Measurements from ENCODE around the gene SIPA1L3.

Gene SIPA1L3

DNA sequence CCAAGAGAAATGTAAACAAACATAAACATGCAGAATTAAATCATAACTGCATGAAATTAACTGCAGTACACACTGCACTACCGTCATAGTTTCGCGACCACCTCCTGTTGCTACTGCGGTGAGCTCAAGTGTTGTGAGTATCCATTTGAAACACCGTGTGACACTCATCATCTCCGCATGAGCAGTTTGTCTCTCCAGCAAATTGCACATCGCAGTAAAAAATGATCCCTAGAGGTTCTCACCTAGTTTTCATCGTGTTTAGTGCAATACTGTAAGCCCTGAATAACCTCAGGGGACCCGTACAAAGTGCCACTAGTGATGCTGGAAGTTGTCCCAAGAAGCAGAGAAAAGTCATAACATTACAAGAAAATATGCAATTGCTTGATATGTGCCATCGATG, 169.3 kb downstream of the SIPA1L3 start:
- DNase-seq = no peak

DNA sequence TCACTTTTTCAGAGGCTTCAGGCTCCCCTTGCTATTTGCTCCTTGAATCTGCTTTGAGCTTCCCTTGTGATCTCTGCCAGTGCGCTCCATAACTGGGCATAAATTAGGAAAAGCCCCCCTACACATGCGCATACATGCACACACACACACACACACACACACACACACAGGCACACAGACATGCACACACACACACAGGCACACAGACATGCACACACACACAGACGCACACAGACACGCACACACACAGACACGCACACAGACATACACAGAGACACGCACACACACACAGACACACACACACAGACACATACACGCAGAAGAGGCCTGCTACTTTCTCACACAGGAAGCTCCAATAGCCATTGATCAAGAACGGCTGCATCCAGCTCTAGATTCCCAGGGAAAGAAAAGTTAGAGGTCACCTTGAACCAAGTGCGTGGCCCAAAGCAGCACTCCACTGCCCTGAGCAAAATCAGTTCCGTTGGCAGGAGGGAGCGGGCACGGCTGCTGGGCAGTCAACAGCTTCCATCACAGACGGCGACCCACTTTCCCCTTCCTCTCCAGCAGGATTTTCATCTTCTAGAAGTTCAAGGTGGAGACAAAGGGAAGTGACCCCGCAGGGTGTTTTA, 171.4 kb downstream of the SIPA1L3 start:
- DNase-seq = no peak

DNA sequence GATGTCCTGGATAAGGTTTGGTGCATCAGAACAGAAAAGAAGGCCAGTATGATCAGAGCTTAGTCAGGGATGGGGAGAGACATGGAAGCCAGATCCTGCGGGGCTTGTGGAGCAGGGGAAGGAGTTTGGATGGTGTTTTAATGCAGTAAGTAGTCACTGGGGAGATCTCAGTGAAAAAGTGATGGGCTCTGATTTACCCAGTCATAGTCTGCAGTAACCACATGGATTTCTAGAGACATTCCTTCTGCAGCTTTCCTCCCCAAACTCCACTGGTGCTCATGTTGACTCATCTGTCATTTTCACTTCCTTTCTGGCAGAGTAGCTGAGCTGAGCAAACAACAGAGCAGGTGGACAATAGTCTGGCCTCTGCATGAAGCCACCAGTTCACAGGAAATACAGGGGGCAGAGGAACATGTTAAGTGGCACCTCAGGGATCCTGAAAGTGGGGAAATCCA, 172.9 kb downstream of the SIPA1L3 start:
- no peak for DNase-seq

DNA sequence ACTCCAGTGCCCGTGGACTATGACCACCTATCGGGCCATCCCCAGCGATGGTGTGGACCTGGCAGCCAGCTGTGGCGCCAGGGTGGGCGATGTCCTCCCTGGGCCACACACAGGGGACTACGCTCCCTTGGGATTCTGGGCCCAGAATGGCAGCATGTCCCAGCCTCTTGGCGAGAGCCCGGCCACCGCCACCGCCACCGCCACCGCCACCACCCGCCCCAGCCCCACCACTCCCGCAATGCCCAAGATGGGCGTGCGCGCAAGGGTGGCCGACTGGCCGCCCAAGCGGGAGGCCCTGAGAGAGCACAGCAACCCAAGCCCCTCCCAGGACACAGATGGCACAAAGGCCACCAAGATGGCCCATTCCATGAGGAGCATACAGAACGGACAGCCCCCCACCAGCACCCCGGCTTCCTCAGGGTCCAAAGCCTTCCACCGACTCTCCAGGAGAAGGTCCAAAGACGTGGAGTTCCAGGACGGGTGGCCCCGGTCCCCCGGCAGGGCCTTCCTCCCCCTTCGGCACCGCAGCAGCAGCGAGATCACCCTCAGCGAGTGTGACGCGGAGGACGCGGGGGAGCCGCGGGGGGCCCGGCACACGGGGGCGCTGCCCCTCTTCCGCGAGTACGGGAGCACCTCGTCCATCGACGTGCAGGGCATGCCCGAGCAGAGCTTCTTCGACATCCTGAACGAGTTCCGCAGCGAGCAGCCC, 174.7 kb downstream of the SIPA1L3 start:
- no peak for DNase-seq

DNA sequence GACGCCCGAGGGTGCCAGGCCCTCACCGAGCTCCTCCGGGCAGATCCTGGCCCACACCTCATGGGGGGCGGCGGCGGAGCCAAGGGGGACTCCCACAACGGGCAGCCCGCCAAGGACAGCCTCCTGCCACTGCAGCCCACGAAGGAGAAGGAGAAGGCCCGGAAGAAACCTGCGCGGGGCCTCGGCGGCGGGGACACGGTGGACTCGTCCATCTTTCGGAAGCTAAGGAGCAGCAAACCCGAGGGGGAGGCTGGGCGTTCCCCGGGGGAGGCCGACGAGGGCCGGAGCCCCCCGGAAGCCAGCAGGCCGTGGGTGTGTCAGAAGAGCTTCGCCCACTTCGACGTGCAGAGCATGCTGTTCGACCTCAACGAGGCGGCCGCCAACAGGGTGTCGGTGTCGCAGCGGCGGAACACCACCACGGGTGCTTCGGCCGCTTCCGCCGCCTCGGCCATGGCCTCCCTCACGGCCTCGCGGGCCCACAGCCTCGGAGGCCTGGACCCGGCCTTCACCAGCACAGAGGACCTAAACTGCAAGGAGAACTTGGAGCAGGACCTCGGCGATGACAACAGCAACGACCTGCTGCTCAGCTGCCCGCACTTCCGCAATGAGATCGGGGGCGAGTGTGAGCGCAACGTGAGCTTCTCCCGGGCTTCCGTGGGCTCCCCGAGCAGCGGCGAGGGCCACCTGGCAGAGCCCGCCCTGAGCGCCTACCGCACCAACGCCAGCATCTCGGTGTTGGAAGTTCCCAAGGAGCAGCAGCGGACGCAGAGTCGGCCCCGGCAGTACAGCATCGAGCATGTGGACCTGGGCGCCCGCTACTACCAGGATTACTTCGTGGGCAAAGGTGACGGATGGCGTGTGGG, 175.5 kb downstream of the SIPA1L3 start:
- no peak for DNase-seq

DNA sequence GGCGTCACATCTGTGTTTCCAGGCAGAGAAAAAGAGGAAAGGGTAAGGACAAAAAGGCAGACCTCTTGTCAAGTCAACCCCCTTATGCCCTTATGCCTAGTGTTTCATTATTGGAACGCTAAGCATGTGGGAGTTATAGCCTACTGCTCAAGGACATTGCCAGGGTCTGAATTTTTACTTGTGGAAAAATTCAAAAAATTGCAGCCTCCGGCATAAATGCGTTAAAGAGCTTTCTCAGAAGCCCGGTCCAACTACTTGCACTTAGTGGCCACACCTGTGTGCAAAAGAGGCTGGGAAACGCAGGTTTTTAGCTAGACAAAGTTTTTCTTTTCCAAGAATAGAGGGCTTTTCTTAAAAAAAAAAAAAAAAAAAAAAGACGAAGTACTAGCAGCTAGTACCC, 177.2 kb downstream of the SIPA1L3 start:
- no peak for DNase-seq

DNA sequence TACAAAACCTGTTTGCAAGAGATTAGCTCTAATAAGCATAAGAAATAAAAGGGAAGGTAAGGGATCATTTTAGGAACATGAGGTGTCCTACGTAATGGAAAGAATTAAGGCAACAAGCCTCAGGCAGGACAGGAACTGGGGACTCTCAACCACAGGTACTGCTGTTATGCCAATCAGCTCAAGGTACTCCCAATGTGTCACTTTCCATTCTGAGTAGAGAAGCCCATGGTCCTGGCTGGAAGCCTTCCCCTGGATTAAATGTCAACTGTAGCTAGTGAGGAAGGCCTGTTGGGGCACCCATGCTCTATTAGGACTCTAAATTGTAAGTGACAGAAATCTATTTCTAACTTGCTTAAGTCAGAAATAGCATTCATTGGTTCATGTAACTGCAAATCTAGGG, 182.4 kb downstream of the SIPA1L3 start:
- DNase-seq = no peak

DNA sequence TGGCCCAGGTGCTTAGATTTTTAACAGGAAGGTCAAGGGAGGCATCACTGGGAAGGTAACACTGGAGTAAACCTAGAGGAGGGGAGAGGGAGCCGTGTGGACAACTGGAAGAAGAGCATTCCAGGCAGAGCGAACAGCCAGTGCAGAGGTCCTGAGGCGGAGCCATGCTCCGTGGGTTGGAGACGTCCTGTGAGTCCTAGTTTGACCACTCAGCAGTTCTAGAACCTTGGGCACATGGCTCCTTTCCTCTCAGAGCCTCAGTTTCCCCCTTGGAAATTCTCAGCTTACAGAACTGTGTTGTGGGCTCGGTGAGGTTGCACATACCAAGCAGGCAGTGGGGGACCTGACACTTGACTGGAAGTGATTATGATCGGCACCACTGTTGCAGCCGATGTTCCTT, 186.1 kb downstream of the SIPA1L3 start:
- DNase-seq = no peak

DNA sequence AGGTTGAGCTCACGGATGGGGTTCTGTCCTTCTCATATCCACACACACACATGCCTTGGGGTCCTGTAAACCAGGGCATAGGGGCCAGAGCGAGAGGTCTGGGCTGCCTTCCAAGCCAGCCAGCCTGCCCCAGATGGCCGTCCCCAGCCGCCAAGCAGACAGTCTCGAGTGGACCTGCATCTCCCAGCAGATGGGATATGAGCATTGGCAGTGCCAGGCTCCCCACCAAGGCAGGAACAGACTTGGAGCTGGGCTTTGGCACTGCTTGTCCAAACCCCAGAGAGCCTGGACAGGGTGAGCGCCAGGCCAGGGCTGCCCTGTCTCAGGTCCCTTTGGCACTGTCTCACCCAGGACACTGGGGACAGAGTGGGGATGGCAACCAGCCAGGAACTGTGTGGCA, 186.6 kb downstream of the SIPA1L3 start:
- no peak for DNase-seq

DNA sequence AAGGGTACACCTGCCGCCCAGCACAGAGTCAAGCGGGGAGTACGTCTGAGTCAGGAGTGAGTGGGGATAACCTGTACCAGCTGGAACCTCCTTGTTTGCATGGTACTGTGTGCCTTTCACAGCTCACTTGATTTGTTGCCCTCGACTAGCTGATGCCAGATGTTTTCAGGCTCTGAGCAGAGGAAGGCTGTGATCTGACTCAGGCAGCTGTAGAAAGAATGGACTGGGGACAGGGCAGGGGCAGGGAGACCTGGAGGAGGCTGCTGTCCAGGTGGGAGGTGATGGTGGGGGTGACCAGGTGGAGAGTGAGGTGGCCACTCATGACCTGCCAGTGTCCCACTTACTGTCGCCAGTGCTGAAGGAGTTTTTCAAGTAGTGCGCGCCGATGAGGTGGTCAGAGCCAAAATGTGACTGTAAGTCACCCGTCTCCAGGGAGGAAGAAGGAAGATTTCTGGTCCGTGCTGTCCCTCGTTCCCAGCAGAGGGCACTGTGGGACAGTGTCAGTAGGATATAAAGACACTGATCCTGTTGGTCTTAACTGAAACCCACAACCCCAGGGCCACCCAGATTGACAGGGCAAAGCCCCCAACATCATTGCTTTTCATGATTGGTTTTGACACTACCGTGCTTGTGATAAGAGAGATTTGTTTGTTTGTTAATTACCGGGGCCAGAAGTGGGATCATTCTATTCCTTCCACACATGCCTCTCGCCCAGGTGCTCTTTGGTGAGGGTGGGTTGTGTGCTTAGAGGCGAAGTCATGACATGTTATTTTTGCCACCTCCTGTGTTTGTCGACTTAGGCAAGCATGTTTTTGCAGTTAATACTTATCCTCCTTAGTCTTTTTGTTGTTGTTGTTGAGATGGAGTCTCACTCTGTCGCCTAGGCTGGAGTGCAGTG, 188.7 kb downstream of the SIPA1L3 start:
- DNase-seq = peak; percentile 73

DNA sequence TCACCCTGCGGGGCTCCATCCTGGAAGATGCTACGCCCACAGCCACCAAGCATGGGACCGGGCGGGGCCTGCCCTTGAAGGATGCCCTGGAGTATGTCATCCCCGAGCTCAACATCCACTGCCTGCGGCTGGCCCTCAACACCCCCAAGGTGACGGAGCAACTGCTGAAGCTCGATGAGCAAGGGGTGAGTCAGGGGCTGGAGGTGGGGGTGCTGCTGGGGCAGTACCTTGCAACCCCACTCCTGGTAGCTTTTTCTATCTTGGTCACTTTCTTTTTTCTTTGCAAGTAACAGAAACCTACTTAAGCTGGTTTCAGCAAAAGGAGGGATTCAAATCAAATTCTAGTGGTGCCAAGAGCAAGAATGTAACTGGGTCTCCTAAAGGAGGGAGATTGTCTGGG, 193.0 kb downstream of the SIPA1L3 start:
- no peak for DNase-seq

DNA sequence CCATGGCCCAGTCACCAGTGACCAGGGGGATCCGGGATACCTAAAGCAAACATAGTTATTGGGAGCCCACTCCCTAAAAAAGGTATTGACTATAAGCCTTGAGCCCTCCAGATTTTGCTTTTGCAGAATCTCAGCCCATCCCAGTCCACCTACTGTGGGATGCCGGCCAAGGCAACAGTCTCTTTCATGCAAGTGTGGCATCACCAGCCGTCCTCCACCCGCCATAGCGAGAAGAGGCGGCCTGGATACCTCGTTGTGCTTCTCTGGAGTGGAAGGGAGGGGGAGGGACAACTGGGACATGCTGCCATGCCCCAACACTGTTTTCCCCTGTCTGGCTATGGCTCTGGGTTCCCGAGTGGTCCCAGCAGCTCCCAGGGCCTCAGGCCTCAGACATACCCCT, 193.6 kb downstream of the SIPA1L3 start:
- DNase-seq = no peak

DNA sequence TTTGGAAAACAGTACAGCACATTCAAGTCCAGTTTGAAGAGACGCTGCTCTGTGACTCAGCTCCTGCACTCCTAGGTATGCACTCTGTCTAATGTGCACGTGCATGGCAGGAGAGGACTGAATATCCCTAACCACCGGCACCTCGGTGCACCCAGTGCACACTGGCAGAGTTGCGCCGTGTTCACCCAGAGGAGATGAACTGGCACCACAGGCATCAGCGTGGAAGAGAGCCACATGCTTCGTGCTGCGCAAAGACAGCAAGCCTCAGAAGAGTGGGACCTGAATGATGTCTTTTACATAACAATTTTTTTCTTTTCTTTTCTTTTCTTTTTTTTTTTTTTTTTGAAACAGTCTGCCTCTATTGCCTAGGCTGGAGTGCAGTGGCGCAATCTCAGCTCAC, 194.7 kb downstream of the SIPA1L3 start:
- DNase-seq = no peak

DNA sequence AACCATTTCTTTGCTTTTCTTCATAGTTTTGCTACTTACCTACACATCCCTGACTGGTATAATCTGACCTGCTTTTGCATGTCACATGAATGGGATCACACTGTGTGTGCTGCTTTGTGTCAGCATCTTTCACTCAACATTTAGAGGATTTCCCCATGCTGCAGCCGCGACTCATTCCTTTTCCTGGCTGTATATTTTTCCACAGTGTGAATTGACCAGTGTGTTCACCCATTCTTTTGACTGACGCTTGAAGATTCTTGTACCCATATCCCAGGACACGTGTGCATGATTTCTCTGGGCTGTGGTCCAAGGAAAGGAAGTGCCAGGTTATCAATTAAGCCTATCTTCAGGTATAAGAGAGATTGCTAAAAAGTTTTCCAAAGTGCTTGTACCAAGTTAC, 198.6 kb downstream of the SIPA1L3 start:
- DNase-seq = no peak

DNA sequence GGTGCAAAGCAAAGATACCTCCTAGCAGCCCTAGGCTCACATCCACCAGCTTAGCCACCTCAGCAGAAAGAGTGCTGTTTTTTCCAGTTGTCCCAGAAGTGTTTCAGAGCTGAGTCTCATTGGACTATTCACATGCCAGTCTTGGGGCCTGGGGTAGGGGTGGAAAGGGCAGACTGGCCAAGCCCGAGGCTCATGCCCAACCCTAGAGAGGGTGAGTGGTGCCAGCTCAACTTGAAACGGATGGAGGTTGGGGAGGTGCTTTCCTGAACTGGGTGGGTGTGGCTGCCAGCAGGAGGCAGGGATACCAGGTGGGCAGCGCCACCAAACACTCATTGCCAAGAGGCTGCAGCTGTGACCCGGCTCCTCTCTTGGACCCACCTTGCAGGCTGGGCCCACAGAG, 200.1 kb downstream of the SIPA1L3 start:
- no peak for DNase-seq

DNA sequence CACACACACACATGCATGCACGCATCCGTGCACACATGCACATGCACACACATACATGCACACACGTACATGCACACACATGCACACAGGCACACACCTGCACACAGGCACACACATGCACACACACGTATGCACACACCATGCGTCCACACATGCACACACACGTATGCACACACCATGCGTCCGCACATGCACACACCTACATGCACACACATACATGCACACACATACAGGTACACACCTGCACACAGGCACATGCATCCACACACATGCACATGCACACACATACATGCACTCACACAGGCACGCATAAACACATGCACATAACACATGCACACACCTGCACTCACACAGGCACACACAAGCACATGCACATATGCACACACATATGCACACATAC, 204.9 kb downstream of the SIPA1L3 start:
- no peak for DNase-seq

DNA sequence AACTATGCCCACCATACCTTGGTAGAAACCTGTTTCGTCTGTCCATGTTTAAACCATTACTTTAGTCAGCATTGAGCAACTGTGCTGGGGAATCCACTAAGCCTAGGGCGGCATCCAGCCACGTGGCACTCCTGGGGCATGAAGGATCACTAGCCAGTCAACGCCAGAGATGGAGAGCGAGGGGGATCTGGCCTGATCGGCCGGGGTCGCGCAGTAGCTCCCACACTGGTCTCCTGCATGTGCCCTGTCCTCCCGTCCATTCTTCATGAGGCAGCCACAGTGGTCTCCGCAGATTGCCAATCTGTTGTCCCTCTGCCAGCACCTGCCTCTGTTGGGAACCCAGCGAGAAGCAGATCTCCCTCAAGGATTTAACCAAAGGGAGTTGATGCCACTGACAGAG, 207.6 kb downstream of the SIPA1L3 start:
- no peak for DNase-seq

DNA sequence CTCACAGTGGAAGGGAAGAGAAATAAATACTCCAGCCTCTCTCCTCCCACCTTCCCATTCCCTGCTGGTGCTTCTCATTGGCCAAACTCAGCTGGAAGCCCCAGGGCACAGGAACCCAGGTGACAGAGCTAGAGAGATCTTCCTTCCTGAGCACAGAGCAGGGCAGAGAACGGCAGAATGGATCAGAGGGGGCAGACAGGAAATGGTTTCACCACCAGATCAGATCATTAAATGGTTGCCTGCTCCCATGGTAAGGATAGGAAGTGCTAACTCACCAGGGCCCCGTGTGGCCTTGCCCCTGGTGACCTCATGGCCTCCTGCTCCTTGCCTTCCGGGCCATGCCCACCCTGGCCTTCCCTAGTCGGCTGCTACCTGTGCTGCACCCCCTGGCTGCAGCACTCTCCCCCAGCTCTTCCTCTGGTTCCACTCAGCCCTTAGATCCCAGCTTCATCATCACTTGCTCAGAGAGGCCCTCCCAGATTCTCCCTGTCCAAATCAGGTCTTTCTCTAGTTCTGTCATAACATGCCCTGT, 208.3 kb downstream of the SIPA1L3 start:
- DNase-seq = no peak

DNA sequence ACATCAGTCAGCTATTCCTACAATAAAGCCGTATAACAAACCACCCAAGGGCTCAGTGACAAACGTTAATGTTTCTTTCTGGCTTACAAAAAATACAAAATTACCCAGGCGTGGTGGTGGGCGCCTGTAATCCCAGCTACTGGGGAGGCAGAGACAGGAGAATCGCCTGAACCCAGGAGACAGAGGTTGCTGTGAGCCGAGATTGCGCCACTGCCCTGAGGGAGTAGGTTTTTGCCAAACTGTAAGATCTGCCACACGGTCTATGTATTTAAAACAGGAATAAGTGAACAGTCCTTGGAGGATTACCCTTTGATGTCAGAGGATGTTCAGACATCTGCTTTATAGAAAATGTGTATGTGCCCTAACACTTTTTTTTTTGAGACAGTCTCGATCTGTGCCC, 211.2 kb downstream of the SIPA1L3 start:
- DNase-seq = no peak

DNA sequence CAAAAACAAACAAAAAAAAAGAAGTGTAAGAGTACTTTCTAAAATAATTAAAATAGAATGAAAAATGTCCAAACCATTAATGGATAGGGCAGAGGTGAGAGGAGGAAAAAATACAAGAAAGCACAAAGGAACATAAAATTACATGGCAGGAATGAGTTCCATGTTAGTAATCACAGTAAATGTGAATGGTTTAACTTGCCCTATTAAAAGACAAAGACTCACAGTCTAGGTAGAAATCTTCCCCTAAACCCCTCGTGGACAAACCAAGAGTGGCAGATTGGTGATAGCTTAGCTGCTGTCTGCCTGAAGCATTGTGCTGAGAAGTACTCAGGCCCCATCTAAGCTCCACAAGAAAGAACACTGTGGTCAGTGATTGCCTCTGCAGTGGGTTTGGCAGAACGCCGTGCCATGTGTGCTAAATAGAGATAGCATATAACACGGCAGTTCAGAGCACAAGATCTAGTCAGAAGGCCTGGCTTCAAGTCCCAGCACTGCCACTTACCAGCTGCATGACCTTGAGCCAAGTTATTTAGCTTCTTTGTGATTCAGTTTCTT, 213.5 kb downstream of the SIPA1L3 start:
- DNase-seq = no peak

DNA sequence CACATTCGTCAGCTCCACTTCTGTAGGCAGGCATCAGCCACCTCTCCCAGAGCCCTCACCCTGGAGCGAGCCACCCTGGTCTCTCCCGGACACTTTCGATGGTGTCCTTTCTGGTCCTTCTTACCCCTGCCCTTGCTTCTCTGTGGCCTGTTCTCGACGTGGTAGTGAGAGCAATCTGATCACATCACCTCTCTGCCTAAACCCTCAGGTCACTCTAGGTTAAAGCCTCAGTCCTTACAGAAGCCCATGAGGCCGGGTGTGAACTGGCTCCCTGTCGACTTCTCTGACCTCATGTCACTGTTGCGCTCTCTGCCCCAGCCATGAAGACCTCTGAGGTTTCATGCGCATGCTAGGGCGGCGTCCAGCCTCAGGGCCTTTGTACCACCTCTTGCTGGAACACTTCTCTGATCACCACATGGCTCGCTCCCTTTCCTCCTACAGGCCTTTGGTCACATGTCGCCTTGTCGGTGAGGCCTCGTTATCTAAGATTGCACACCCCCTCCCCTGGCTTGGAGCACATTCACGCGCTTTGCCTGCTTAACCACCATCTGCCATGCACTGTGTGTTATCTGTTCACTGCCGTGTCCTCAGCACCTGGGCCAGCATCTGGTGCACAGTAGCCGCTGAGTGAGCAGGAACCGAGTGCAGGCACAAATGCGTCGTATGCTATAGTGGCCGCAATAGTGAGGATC, 215.5 kb downstream of the SIPA1L3 start:
- DNase-seq = no peak

DNA sequence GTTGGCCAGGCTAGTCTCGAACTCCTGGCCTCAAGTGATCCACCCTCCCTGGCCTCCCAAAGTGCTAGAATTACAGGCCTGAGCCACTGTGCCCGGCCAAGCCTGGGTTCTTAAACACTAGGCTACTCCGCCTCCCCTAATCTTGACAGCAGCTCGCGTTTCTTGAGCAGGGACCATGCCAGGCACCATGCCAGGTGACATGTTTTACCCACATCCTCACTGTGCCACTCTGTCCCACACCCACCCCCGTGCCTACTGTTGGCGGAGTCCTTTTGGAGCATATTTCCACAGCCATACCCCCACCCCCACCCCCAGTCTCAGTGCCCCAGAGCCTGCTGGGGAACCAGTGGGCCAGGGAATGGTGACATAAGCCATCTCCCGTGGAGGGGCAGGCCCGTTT, 218.2 kb downstream of the SIPA1L3 start:
- DNase-seq = no peak
